Memory B cell (primary cell): ENCODE measurements around the gene TBC1D10B.
A peak's percentile ranks its signal among the peaks of the same experiment; 100 is the strongest.

ENCODE experiments used
- ATAC-seq: fragments of 150-1000 bp; cut with Tn5 transposase; 2 replicates; pipeline ENCODE4 v1.10.0; 2021; ENCODE audit warnings: low read depth, mild to moderate bottlenecking, moderate library complexity
- DNase-seq, 2 donors: peaks; one replicate each; pipeline ENCODE4 v3.0.0; 2022; ENCODE audit warnings: low spot score in 2 of 2
- H3K27ac Mint-ChIP-seq: one replicate; pipeline ENCODE4 v1.8.0; 2022; ENCODE audit warnings: mild to moderate bottlenecking, moderate library complexity, mixed read lengths
- H3K27me3 Mint-ChIP-seq: one replicate; pipeline ENCODE4 v1.8.0; 2022; ENCODE audit warnings: mixed read lengths
- H3K36me3 Mint-ChIP-seq: one replicate; pipeline ENCODE4 v1.8.0; 2022; ENCODE audit warnings: mild to moderate bottlenecking, mixed read lengths
- H3K4me1 Mint-ChIP-seq: one replicate; pipeline ENCODE4 v1.8.0; 2022; ENCODE audit warnings: mixed read lengths
- H3K4me3 Mint-ChIP-seq: one replicate; pipeline ENCODE4 v1.8.0; 2022; ENCODE audit warnings: mild to moderate bottlenecking, moderate library complexity, mixed read lengths
- H3K9me3 Mint-ChIP-seq: one replicate; pipeline ENCODE4 v1.8.0; 2022; ENCODE audit warnings: mixed read lengths

TBC1D10B gene

GRCh38 chr16:30357715-30358576 lies 12.3 kb downstream of the TBC1D10B start:
- Mint-ChIP-seq H3K36me3 (peaks cover 18% of the 10 kb centered on the region), H3K27me3 (no peaks in the 10 kb centered on the region), H3K4me1 (peaks cover 15% of the 10 kb centered on the region), H3K4me3 (no peak overlapping the region), H3K9me3 (no peaks in the 10 kb centered on the region), H3K27ac (no peak overlapping the region)
- ATAC-seq: no peak
- no peak for DNase-seq

DNA sequence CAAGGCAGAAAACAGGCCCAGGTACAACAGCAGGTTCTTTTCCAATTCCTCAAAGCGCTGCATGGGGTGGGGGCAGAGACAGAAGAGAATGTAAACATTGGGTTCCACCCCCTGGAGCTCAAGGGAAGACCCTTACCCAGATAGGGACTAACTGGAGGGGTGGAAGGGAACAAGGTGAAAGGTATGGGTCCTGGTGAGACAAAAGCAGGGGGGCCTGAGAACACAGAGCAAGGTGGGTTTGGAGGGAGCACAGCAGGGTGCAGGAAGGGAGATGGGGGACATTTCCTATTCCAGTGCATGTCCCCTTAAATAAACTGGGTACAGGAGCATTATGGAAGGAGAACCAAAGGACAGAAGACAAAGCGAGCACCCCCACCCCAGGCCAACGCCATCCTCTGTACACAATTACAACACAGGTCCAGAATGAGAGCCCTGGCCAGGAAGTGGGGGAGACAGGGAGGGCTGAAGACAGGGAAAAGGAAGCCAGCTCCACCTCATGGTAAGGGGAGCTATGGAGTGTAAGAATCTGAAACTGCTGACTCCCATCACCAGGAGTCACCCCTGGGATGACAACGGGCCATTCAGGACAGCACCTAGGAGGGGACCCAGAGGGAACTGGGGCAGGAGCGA lies 13.1 kb downstream of the TBC1D10B start:
- Mint-ChIP-seq H3K9me3 (no peaks in the 10 kb centered on the region), H3K4me3 (no peak overlapping the region), H3K4me1 (peaks cover 15% of the 10 kb centered on the region), H3K27me3 (no peaks in the 10 kb centered on the region), H3K36me3 (peaks cover 14% of the 10 kb centered on the region), H3K27ac (no peak overlapping the region)
- DNase-seq: no peak
- ATAC-seq: no peak

DNA sequence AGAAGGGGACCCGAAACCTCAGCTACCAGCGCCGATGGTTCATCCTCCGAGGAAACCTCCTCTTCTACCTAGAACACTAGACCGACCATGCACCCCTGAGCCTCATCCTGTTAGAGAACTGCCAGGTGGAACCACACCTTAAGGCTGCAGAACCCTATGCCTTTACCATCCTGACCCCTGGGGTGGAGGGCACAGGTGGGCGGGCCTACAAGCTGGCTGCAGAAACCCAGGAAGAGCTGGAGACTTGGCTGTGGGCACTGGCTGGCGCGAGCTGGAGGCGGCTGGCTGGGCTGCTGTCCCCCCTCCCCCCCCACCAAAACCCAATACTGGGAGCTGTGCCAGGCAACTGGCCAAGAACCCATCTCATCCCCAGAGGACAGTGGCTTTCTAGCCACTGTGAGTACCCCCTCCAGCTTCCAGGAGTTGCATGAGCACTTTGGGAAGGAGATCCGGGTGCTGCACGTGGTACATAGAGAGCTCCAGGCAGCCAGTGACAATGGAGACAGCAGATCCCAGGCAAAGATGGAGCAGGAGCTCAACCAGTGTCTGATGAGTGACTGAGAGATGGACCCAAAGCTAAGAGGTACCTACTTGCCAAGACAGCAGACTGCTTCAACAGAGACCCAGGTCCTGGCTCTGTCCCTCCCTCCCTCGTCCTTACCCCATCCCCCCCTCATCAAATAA lies 13.8 kb downstream of the TBC1D10B start:
- Mint-ChIP-seq H3K36me3 (peaks cover 17% of the 10 kb centered on the region), H3K27ac (peak overlapping the region; percentile 95), H3K4me1 (peaks cover 17% of the 10 kb centered on the region), H3K9me3 (no peaks in the 10 kb centered on the region), H3K4me3 (peak overlapping the region; percentile 94), H3K27me3 (no peaks in the 10 kb centered on the region)
- ATAC-seq (no peak), DNase-seq (no peak)

GRCh38 chr16:30355954-30356308 lies 14.4 kb downstream of the TBC1D10B start:
- Mint-ChIP-seq H3K4me1 (peaks cover 22% of the 10 kb centered on the region), H3K4me3 (peak overlapping the region; percentile 94), H3K27ac (peak overlapping the region; percentile 95), H3K9me3 (no peaks in the 10 kb centered on the region), H3K36me3 (peaks cover 18% of the 10 kb centered on the region), H3K27me3 (no peaks in the 10 kb centered on the region)
- ATAC-seq: no peak
- no peak for DNase-seq

GRCh38 chr16:30355144-30355953 lies 14.9 kb downstream of the TBC1D10B start, which contains the start of gene CD2BP2:
Gene CD2BP2, minus strand, starts transcription at chr16:30355308. Its CDS starts 627 bp downstream, at chr16:30354681.
- no peaks in the 10 kb centered on the region for H3K9me3 Mint-ChIP-seq
- H3K36me3 Mint-ChIP-seq: peaks cover 20% of the 10 kb centered on the region
- peak; percentile 92 for ATAC-seq

DNA sequence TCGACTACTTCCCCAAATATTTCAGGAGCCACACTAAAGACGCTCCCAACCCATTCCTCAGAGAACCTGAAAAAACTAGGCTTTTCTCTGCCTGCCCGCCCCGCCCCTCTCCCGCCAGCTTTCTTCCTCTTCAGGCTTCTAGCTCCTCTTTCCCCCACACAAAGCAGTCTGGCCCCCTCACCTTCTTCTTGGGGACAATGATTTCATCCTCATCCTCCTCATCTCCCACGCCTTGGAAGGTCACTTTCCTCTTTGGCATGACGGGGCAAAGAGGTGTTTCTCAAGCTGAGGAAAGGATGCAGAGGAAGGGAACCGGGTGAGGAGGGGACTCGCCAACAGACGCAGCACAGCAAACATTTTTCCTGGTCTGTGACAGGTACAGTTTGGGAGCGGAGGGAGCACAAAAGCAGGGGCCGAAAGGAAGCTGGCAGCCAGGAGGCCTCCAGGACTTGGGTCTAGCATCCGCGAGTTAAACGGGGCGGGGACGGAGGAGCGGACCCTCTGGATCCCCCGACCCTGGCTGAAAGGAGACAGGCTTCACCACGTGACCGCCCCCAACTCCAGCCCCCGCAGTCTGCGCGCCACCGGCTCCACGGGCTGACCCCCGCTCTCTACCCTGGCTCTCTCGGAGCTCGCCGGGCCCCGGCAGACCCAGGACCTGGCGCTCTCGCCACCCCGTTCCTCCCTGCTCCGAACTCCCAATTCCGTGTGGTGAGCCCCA lies 15.7 kb downstream of the TBC1D10B start:
- H3K9me3 Mint-ChIP-seq: no peaks in the 10 kb centered on the region
- peaks cover 35% of the 10 kb centered on the region for H3K4me1 Mint-ChIP-seq
- ATAC-seq: peak; percentile 27
- H3K27me3 Mint-ChIP-seq: no peaks in the 10 kb centered on the region
- H3K27ac Mint-ChIP-seq: peak overlapping the region; percentile 95
- DNase-seq: no peak
- peak overlapping the region; percentile 94 for H3K4me3 Mint-ChIP-seq
- peaks cover 23% of the 10 kb centered on the region for H3K36me3 Mint-ChIP-seq

More at GRCh38 chr16:30355144-30355953, 14.9 kb downstream of the TBC1D10B start, which contains the start of gene CD2BP2:
- DNase-seq: peak; percentile 71
- Mint-ChIP-seq H3K27me3 (no peaks in the 10 kb centered on the region), H3K4me1 (peaks cover 28% of the 10 kb centered on the region), H3K27ac (peak within 1 kb of the TSS; percentile 95), H3K4me3 (peak within 1 kb of the TSS; percentile 94)

GRCh38 chr16:30353438-30354129 lies 16.7 kb downstream of the TBC1D10B start:
- Mint-ChIP-seq H3K27me3 (no peaks in the 10 kb centered on the region), H3K4me1 (peaks cover 42% of the 10 kb centered on the region), H3K27ac (peak overlapping the region; percentile 95), H3K36me3 (peaks cover 23% of the 10 kb centered on the region), H3K9me3 (no peaks in the 10 kb centered on the region), H3K4me3 (peak overlapping the region; percentile 94)
- DNase-seq: no peak
- ATAC-seq: no peak

DNA sequence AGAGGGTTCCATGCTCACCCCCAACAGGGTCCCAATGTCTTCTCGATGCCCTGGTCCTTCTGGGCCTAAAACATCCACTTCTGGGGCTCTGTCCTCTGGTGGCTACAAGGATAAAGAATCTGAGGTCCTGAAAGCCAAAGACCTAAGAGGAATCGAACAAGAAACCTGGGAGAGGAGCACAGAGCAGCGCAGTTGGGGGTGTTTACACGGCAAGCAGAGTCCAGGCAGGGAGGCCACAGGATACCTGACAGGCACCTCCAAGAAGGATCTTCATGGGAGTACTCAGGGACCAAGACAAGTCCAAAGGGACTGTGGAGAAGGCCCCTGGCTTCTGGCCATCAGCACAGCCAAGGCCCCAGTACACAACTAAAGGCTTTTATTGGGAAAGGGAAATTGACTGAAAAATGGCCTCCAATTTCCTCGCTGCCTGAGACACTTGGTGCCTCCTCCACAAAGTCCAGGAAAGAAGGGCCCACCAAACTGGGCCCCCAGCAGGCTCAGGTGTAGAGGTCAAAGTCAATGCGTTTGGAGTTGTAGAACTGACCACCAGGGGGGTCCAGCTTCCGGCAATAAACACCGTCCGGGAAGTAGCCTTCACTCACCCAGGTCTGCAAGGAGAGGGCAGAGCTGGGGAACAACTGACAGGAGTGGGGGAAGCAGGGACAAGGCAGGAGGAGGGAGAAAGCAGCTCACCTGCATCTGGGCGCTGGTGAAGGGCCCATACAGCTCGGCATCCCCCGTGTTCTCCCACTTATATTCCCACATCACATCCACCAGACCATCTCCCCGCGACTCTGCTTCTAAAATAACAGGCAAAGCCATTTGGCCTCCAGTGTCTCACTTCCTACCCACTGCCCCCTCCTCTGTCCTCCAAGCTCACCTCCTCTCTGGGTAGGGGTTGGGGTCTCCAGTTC lies 17.5 kb downstream of the TBC1D10B start:
- peaks cover 42% of the 10 kb centered on the region for H3K4me1 Mint-ChIP-seq
- peaks cover 21% of the 10 kb centered on the region for H3K36me3 Mint-ChIP-seq
- no peaks in the 10 kb centered on the region for H3K9me3 Mint-ChIP-seq
- DNase-seq (no peak), ATAC-seq (no peak)
- H3K27ac Mint-ChIP-seq: peak overlapping the region; percentile 64
- H3K27me3 Mint-ChIP-seq: no peaks in the 10 kb centered on the region
- no peak overlapping the region for H3K4me3 Mint-ChIP-seq

GRCh38 chr16:30351586-30352419 lies 18.5 kb downstream of the TBC1D10B start:
- Mint-ChIP-seq H3K4me1 (peaks cover 42% of the 10 kb centered on the region), H3K9me3 (no peaks in the 10 kb centered on the region), H3K27me3 (no peaks in the 10 kb centered on the region), H3K4me3 (no peak overlapping the region), H3K36me3 (peaks cover 18% of the 10 kb centered on the region), H3K27ac (peak overlapping the region; percentile 64)
- ATAC-seq (no peak), DNase-seq (no peak)

DNA sequence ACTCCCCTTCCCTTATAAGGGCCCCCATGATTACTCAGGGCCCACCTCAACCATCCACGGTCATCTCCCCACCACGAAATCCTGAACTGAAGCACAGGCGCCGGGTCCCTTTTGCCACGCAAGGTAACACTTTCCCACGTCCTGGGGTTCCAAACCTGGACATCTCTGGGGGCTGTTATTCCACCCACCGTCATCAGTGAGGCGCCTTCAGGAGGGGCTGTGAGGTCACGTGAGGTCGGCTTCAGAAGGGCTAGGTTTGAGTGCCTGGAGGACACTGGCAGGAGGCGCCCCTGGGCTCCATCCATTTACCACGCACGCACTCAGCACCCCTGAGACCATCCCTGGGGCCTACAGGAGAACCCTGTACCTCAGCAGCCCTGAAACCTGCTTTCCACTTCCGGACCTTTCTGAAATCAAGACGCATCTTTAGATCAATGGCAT lies 19.3 kb downstream of the TBC1D10B start:
- ATAC-seq: no peak
- H3K4me3 Mint-ChIP-seq: no peak overlapping the region

DNA sequence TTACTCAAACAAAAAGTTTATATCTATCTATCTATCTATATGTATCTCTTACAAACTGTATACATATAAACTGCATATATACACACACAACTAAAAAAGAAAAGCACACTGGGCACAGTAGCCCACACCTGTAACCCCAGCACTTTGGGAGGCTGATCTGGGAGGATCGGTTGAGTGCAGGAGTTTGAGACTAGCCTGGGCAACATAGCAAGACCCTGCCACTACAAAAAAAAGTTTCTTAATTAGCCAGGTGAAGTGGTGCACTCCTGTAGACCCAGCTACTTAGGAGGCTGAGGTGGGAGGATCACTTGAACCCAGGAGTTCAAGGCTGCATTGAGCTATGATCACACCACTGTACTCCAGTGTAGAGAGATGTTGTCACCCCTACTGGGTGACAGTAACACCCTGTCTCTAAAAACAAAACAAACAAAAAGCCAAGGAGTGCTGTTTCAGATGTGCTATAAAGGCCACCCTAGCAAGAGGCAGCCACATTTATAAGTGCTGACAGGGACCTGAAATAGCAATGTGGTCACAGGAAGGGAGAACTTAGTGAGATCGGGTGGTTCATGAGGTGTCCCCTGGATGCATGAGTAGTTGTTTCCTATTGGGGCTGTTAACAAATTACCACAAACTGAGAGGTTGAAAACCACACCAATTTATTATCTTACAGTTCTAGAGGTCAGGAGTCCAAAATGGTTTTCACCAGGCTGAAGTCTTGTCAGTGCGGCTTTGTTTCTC lies 20.0 kb downstream of the TBC1D10B start:
- DNase-seq: no peak
- ATAC-seq: peak; percentile 15
- Mint-ChIP-seq H3K4me3 (peak overlapping the region; percentile 6), H3K9me3 (no peaks in the 10 kb centered on the region), H3K27me3 (no peaks in the 10 kb centered on the region), H3K36me3 (peaks cover 18% of the 10 kb centered on the region), H3K27ac (peak overlapping the region; percentile 64), H3K4me1 (peaks cover 35% of the 10 kb centered on the region)

More for the DNA sequence above, 19.3 kb downstream of the TBC1D10B start:
- Mint-ChIP-seq H3K36me3 (peaks cover 18% of the 10 kb centered on the region), H3K9me3 (no peaks in the 10 kb centered on the region), H3K4me1 (peaks cover 38% of the 10 kb centered on the region), H3K27ac (peak overlapping the region; percentile 64), H3K27me3 (no peaks in the 10 kb centered on the region)
- no peak for DNase-seq
